Choroid plexus epithelial cell (primary cell): Measurements from ENCODE around the gene GPM6B.

Experiments
- DNase-seq: peaks from one replicate; pipeline ENCODE4 v3.0.0-alpha.2; 2010; ENCODE audit warnings: low read depth
- H3K4me3 ChIP-seq: 2 replicates; pipeline ENCODE4 v1.5.1; 2011; ENCODE audit warnings: low read depth, mild to moderate bottlenecking, control low read depth, low read length, moderate library complexity
- CTCF ChIP-seq: conservative IDR thresholded peaks from 2 replicates; pipeline ENCODE4 v1.5.1; 2011; ENCODE audit warnings: low read depth, mild to moderate bottlenecking, control low read depth, inconsistent platforms, low read length, moderate library complexity

The GPM6B gene

GRCh38 chrX:13790206-13791131 is 26.4 kb downstream of the GPM6B start:
- TF ChIP-seq CTCF, result no peak
- no peak for DNase-seq
- H3K4me3 ChIP-seq, result no peak overlapping the region

GRCh38 chrX:13786048-13786447 is 30.8 kb downstream of the GPM6B start:
- no peak for DNase-seq
- no peak overlapping the region for H3K4me3 ChIP-seq
- no peak for TF ChIP-seq CTCF

- TF ChIP-seq CTCF, result no peak
- DNase-seq, result no peak
- H3K4me3 ChIP-seq, result no peak overlapping the region
Measured at GRCh38 chrX:13780868-13781427, 35.9 kb downstream of the GPM6B start.

- DNase-seq, result peak; percentile 65
- peak; percentile 22 for TF ChIP-seq CTCF
- H3K4me3 ChIP-seq, result no peak overlapping the region
Measured at GRCh38 chrX:13778916-13779315, 38.0 kb downstream of the GPM6B start.

GRCh38 chrX:13776387-13776786 is 40.5 kb downstream of the GPM6B start:
- no peak for TF ChIP-seq CTCF
- DNase-seq, result no peak
- H3K4me3 ChIP-seq, result no peak overlapping the region

- TF ChIP-seq CTCF, result no peak
- no peak overlapping the region for H3K4me3 ChIP-seq
- DNase-seq, result no peak
Measured at GRCh38 chrX:13775837-13776236, 41.1 kb downstream of the GPM6B start.
